ENCODE results near the gene SLC35F3. TPM values are rescaled to one million over a fixed set of nuclear protein-coding genes. Genes with fewer than 3 reads are reported as not detected.

The SLC35F3 gene
- polyA plus RNA-seq, 1 of the 3 experiments (the other 2 are of a cell fraction) = 0.87 TPM

- POLR2A ChIA-PET = no interaction called here
- CTCF ChIA-PET = interaction anchor here (0.7 to 10.1 kb wide), 24 partner anchors 10 to 204 kb away, joined by 3 to 190 read pairs (median 8); partner anchors contain the start of gene COA6
- Histone ChIP-seq H4K20me1 (ENCODE audit: insufficient read depth) (no peaks in the 10 kb centered on the region), H3K4me2 (peak overlapping the region; percentile 85), H3K36me3 (replicated peaks in 1 of 2; ENCODE audit: control insufficient read depth in 1 of 2, insufficient read depth in 2 of 2, low read length in 1 of 2) (no peaks in the 10 kb centered on the region), H3K9ac (peak overlapping the region; percentile 40; the same call in 1 of the 2 replicates), H3K27ac (ENCODE audit: low read depth in 2 of 2, low read length in 1 of 2) (no peak overlapping the region), H3K4me1 (ENCODE audit: control insufficient read depth in 1 of 2, insufficient read depth in 2 of 2, low read depth in 1 of 2, low read length in 1 of 2) (peaks cover 0 to 5% of the 10 kb centered on the region in 2 experiments; a peak in 1 of 4 replicates), H3K9me2 (no peaks in the 10 kb centered on the region), H3K27me3 (ENCODE audit: insufficient read depth) (no peaks in the 10 kb centered on the region), H3K9me3 (no peaks in the 10 kb centered on the region), H2AFZ (ENCODE audit: low read depth) (peak overlapping the region; percentile 82), H3K4me3 (ENCODE audit: low read depth in 2 of 2, low read length in 1 of 2) (peak overlapping the region; percentile 48 to 51), H3F3A (replicated peaks; ENCODE audit: insufficient read depth) (no peaks in the 10 kb centered on the region), H3K79me2 (ENCODE audit: insufficient read depth) (no peaks in the 10 kb centered on the region)
- TF ChIP-seq RXRA (IDR thresholded peaks at IDR 0.05; ENCODE audit: borderline replicate concordance, low read depth) (no peak), POLR2AphosphoS5 (IDR thresholded peaks at IDR 0.05; ENCODE audit: low read depth, low read length) (no peak), USF1 (IDR thresholded peaks at IDR 0.05; ENCODE audit: borderline replicate concordance, low read depth) (no peak), SIN3A (IDR thresholded peaks at IDR 0.05; ENCODE audit: borderline replicate concordance, low read depth, low read length) (no peak), RAD21 (IDR thresholded peaks at IDR 0.05; ENCODE audit: low read length) (no peak), FOXJ3 (CRISPR knock-in tag; IDR thresholded peaks at IDR 0.05) (no peak), SMC3 (IDR thresholded peaks at IDR 0.05; ENCODE audit: low read depth, low read length) (no peak), RCOR1 (IDR thresholded peaks at IDR 0.05; ENCODE audit: low read length) (no peak), ELF1 (IDR thresholded peaks at IDR 0.05) (no peak), MEF2A (IDR thresholded peaks at IDR 0.05; ENCODE audit: borderline replicate concordance, low read depth) (no peak), IRF3 (IDR thresholded peaks at IDR 0.05; ENCODE audit: low read depth, low read length) (no peak)
- 57% methylated on average over 8 of the region's 8 CpGs for WGBS (ENCODE audit: low lambda C conversion rate)
- DNase-seq = no peak
Measured at GRCh38 chr1:234213658-234214128, 309.2 kb downstream of the SLC35F3 start.

GRCh38 chr1:234214129-234214910 lies 309.8 kb downstream of the SLC35F3 start:
- peak; percentile 87 for DNase-seq
- Histone ChIP-seq H3K4me3 (ENCODE audit: low read depth in 2 of 2, low read length in 1 of 2) (peak overlapping the region; percentile 48 to 51), H3F3A (replicated peaks; ENCODE audit: insufficient read depth) (no peaks in the 10 kb centered on the region), H3K4me1 (ENCODE audit: control insufficient read depth in 1 of 2, insufficient read depth in 2 of 2, low read depth in 1 of 2, low read length in 1 of 2) (peaks cover 0 to 5% of the 10 kb centered on the region in 2 experiments; a peak in 1 of 4 replicates), H2AFZ (ENCODE audit: low read depth) (peak overlapping the region; percentile 82), H3K9me3 (no peaks in the 10 kb centered on the region), H3K36me3 (replicated peaks in 1 of 2; ENCODE audit: control insufficient read depth in 1 of 2, insufficient read depth in 2 of 2, low read length in 1 of 2) (no peaks in the 10 kb centered on the region), H4K20me1 (ENCODE audit: insufficient read depth) (no peaks in the 10 kb centered on the region), H3K27ac (ENCODE audit: low read depth in 2 of 2, low read length in 1 of 2) (no peak overlapping the region), H3K4me2 (peak overlapping the region; percentile 85), H3K79me2 (ENCODE audit: insufficient read depth) (no peaks in the 10 kb centered on the region), H3K9me2 (no peaks in the 10 kb centered on the region), H3K27me3 (ENCODE audit: insufficient read depth) (no peaks in the 10 kb centered on the region), H3K9ac (peak overlapping the region; percentile 40; the same call in 1 of the 2 replicates)
- TF ChIP-seq CTCF (IDR thresholded peaks at IDR 0.05) (0 out of 2 replicates have a peak, but pooled peaks have one; percentile 13), TEAD4 (IDR thresholded peaks at IDR 0.05; ENCODE audit: borderline replicate concordance, insufficient read depth) (no peak)
- 6% methylated on average over 10 of the region's 69 CpGs for WGBS (ENCODE audit: low lambda C conversion rate)
- ChIA-PET CTCF (interaction anchor here (1.2 to 10.1 kb wide), 16 partner anchors 16 to 204 kb away, joined by 3 to 190 read pairs (median 10); partner anchors contain the start of gene COA6), POLR2A (no interaction called here)

All from SK-N-SH (cell line).